IPS-18c (cell line): ENCODE results near the gene SASS6.

Experiments used
- H3K4me3 ChIP-seq: 2 replicates; pipeline ENCODE4 v1.7.0; 2013; ENCODE audit warnings: low read depth, mild to moderate bottlenecking, low read length, moderate library complexity; ENCODE audit not compliant: insufficient read depth
- H3K9me3 ChIP-seq: one replicate; pipeline ENCODE4 v1.6.1; 2013; ENCODE audit warnings: mild to moderate bottlenecking, low read length, moderate library complexity; ENCODE audit not compliant: control insufficient read depth, insufficient read depth

SASS6 gene

GRCh38 chr1:100130552-100131077 is 2.1 kb downstream of the SASS6 start:
- Histone ChIP-seq H3K9me3 (no peaks in the 10 kb centered on the region), H3K4me3 (no peak overlapping the region)

- Histone ChIP-seq H3K9me3 (no peaks in the 10 kb centered on the region), H3K4me3 (no peak overlapping the region)
These were observed 5.5 kb downstream of the SASS6 start for GRCh38 chr1:100127226-100127625.

GRCh38 chr1:100122177-100122576 is 10.6 kb downstream of the SASS6 start:
- Histone ChIP-seq H3K9me3 (no peaks in the 10 kb centered on the region), H3K4me3 (no peak overlapping the region)

- no peaks in the 10 kb centered on the region for H3K9me3 ChIP-seq
- H3K4me3 ChIP-seq, result no peak overlapping the region
These were observed 17.2 kb downstream of the SASS6 start for GRCh38 chr1:100115524-100115923.

GRCh38 chr1:100109554-100110066 is 23.1 kb downstream of the SASS6 start:
- Histone ChIP-seq H3K4me3 (no peak overlapping the region), H3K9me3 (no peaks in the 10 kb centered on the region)

GRCh38 chr1:100107696-100108095 is 25.0 kb downstream of the SASS6 start:
- Histone ChIP-seq H3K4me3 (no peak overlapping the region), H3K9me3 (no peaks in the 10 kb centered on the region)

GRCh38 chr1:100101564-100101963 is 31.2 kb downstream of the SASS6 start:
- H3K4me3 ChIP-seq, result no peak overlapping the region

GRCh38 chr1:100100202-100100601 is 32.5 kb downstream of the SASS6 start:
- H3K9me3 ChIP-seq, result no peaks in the 10 kb centered on the region
- H3K4me3 ChIP-seq, result no peak overlapping the region

More at GRCh38 chr1:100101564-100101963, 31.2 kb downstream of the SASS6 start:
- no peaks in the 10 kb centered on the region for H3K9me3 ChIP-seq

GRCh38 chr1:100090471-100090870 is 42.3 kb downstream of the SASS6 start:
- no peak overlapping the region for H3K4me3 ChIP-seq
- no peaks in the 10 kb centered on the region for H3K9me3 ChIP-seq

- no peaks in the 10 kb centered on the region for H3K9me3 ChIP-seq
- H3K4me3 ChIP-seq, result no peak overlapping the region
These were observed 43.6 kb downstream of the SASS6 start for GRCh38 chr1:100089082-100089481.

GRCh38 chr1:100087396-100087795 is 45.3 kb downstream of the SASS6 start:
- Histone ChIP-seq H3K9me3 (no peaks in the 10 kb centered on the region), H3K4me3 (no peak overlapping the region)

GRCh38 chr1:100080331-100080730 is 52.4 kb downstream of the SASS6 start:
- no peaks in the 10 kb centered on the region for H3K9me3 ChIP-seq
- no peak overlapping the region for H3K4me3 ChIP-seq

GRCh38 chr1:100077531-100077930 is 55.2 kb downstream of the SASS6 start:
- Histone ChIP-seq H3K9me3 (no peaks in the 10 kb centered on the region), H3K4me3 (no peak overlapping the region)

- Histone ChIP-seq H3K4me3 (no peak overlapping the region), H3K9me3 (no peaks in the 10 kb centered on the region)
These were observed 56.0 kb downstream of the SASS6 start for GRCh38 chr1:100076744-100077143.

GRCh38 chr1:100076319-100076718 is 56.4 kb downstream of the SASS6 start:
- H3K9me3 ChIP-seq, result no peaks in the 10 kb centered on the region
- H3K4me3 ChIP-seq, result no peak overlapping the region

GRCh38 chr1:100075773-100076172 is 57.0 kb downstream of the SASS6 start:
- no peaks in the 10 kb centered on the region for H3K9me3 ChIP-seq
- H3K4me3 ChIP-seq, result no peak overlapping the region

GRCh38 chr1:100074604-100075395 is 57.9 kb downstream of the SASS6 start:
- no peaks in the 10 kb centered on the region for H3K9me3 ChIP-seq
- H3K4me3 ChIP-seq, result no peak overlapping the region

GRCh38 chr1:100073531-100073930 is 59.2 kb downstream of the SASS6 start:
- Histone ChIP-seq H3K9me3 (no peaks in the 10 kb centered on the region), H3K4me3 (no peak overlapping the region)
